ACC112 (cell line): ENCODE results near the gene CYP2A6.
"Not testable (repeated sequence)": the region's sequence is repeated elsewhere in the genome, so short reads cannot be mapped to it uniquely, and the experiment has no call there.

Source experiments
- H2AFZ ChIP-seq: fragments of 200-600 bp; sonication (generic); one replicate; pipeline ENCODE4 v1.6.0; 2017; ENCODE audit warnings: antibody characterized with exemption, low read length; ENCODE audit not compliant: unreplicated experiment
- H3K27ac ChIP-seq: fragments of 200-600 bp; sonication (generic); 2 replicates; pipeline ENCODE4 v1.5.1; 2014; ENCODE audit warnings: low read depth, mild to moderate bottlenecking, antibody characterized with exemption, low read length, moderate library complexity
- H3K27me3 ChIP-seq: fragments of 200-600 bp; sonication (generic); 2 replicates; pipeline ENCODE4 v1.6.1; 2014; ENCODE audit warnings: mild to moderate bottlenecking, antibody characterized with exemption, low read length, moderate library complexity, mixed read lengths; ENCODE audit not compliant: insufficient read depth
- H3K36me3 ChIP-seq: fragments of 200-600 bp; sonication (generic); 2 replicates; pipeline ENCODE4 v1.6.1; 2016; ENCODE audit warnings: mild to moderate bottlenecking, antibody characterized with exemption, low read length, moderate library complexity, mixed read lengths; ENCODE audit not compliant: insufficient read depth
- H3K4me1 ChIP-seq: fragments of 200-600 bp; sonication (generic); one replicate; pipeline ENCODE4 v1.6.1; 2016; ENCODE audit warnings: low read length, mixed read lengths; ENCODE audit not compliant: insufficient read depth, unreplicated experiment, control insufficient read depth
- H3K4me3 ChIP-seq: fragments of 200-600 bp; sonication (generic); 2 replicates; pipeline ENCODE4 v1.5.1; 2014; ENCODE audit warnings: mild to moderate bottlenecking, low read depth, low read length
- H3K79me2 ChIP-seq: fragments of 200-600 bp; sonication (generic); one replicate; pipeline ENCODE4 v1.6.0; 2016; ENCODE audit warnings: low read length; ENCODE audit not compliant: control insufficient read depth, unreplicated experiment, insufficient read depth

The CYP2A6 gene, protein sequence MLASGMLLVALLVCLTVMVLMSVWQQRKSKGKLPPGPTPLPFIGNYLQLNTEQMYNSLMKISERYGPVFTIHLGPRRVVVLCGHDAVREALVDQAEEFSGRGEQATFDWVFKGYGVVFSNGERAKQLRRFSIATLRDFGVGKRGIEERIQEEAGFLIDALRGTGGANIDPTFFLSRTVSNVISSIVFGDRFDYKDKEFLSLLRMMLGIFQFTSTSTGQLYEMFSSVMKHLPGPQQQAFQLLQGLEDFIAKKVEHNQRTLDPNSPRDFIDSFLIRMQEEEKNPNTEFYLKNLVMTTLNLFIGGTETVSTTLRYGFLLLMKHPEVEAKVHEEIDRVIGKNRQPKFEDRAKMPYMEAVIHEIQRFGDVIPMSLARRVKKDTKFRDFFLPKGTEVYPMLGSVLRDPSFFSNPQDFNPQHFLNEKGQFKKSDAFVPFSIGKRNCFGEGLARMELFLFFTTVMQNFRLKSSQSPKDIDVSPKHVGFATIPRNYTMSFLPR

DNA sequence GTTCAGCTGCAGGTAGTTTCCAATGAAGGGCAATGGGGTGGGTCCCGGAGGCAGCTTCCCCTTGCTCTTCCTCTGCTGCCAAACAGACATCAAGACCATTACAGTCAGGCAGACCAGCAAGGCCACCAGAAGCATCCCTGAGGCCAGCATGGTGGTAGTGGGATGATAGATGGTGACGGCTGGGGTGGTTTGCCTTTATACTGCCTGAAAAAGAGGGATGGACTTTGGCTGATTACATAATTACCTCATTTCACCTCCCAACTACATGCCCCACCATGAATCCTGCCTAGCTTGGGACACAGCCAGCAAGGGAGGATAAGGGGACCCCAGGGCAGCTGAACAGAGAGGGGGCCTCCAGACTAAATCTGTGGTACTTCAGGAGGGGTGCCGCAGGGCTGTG lies at the start of gene CYP2A6:
TSS of gene CYP2A6 (minus strand) at position 171 of the 400 bp plus-strand sequence. CDS start at position 150, 21 bp downstream.
- H3K79me2 ChIP-seq, H3K27ac ChIP-seq, H3K4me3 ChIP-seq, H3K36me3 ChIP-seq, H3K4me1 ChIP-seq, H2AFZ ChIP-seq: not testable (repeated sequence)
- peaks cover 11% of the 10 kb centered on the region; the same call in 1 of the 2 replicates for H3K27me3 ChIP-seq

DNA sequence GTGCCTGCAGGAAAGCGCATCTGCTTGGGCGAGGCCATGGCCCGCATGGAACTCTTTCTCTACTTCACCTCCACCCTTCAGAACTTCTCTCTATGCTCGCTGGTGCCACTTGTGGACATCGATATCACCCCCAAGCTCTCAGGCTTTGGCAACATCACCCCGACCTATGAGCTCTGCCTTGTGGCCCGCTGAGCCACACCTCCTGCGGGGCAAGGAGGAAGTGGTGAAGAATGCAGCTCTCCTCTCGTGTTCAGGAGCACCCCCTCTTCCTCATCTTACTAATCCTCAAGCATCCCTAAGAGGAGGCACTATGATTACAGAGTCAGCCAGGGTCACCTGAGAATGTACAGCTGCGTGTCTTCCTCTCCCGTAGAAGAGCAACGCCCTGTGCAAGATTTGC lies 49.7 kb upstream of the CYP2A6 start:
- not testable (repeated sequence) for H2AFZ ChIP-seq, H3K4me3 ChIP-seq, H3K36me3 ChIP-seq, H3K27me3 ChIP-seq, H3K27ac ChIP-seq, H3K79me2 ChIP-seq, H3K4me1 ChIP-seq

DNA sequence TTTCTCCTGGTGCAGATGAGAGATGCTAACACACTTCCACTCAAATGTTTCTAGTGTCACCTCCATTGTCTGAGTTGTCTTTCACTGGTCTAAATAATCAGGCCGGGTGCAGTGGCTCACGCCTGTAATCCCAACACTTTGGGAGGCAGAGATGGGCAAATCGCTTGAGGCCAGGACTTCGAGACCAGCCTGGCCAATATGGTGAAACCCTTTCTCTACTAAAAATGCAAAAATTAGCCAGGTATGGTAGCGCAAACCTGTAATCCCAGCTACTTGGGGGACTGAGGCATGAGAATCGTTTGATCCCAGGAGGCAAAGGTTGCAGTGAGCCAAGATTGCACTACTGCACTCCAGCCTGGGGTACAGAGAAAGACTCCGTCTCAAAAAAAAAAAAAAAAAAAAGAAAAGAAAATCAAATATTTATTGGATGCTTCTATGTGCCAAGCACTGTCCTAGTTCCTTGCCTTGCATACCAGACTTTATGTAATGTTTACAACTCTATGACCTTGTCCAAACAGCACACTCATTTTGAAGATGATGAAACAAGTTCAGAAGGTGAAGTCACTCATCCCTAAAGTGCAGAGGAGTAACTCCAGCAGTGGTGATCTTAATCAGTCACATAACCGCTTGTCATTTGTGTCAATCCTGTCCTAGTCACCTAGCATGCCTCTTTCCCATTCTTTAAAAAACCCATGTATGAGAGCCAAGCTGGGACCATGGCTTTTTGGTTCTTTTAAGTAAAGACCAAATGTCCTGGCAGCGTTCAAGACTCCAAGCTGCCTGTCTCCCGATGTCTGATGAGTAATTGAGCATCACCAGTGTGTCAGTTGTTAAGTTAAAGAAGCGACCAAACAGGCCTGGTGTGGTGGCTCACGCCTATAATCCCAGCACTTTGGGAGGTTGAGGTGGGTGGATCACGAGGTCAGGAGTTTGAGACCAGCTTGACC lies 46.9 kb upstream of the CYP2A6 start:
- not testable (repeated sequence) for H3K36me3 ChIP-seq, H3K4me1 ChIP-seq, H3K4me3 ChIP-seq, H3K27ac ChIP-seq, H2AFZ ChIP-seq, H3K27me3 ChIP-seq, H3K79me2 ChIP-seq

DNA sequence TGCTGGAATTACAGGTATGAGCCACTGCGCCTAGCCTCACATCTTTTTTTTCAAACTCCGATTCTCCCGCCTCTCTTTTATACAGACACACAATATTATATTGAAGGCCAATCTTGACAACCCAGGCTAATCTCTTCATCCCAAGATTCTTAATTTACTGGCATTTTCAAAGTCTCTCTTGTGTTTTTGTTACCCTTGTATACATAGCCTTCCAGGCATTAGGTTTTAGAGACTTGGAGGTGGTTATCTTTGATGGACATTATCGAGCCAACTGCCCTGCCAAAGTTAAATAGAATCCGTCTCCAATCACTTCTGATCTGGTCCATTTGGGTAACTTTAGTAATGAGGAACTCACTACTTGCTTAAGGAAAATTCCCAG lies 46.2 kb upstream of the CYP2A6 start:
- Histone ChIP-seq H3K4me1 (no peaks in the 10 kb centered on the region), H3K27ac (no peak overlapping the region), H3K27me3 (peaks cover 4% of the 10 kb centered on the region; the same call in 1 of the 2 replicates), H3K79me2 (no peaks in the 10 kb centered on the region), H3K4me3 (no peak overlapping the region), H3K36me3 (no peaks in the 10 kb centered on the region), H2AFZ (no peak overlapping the region)

DNA sequence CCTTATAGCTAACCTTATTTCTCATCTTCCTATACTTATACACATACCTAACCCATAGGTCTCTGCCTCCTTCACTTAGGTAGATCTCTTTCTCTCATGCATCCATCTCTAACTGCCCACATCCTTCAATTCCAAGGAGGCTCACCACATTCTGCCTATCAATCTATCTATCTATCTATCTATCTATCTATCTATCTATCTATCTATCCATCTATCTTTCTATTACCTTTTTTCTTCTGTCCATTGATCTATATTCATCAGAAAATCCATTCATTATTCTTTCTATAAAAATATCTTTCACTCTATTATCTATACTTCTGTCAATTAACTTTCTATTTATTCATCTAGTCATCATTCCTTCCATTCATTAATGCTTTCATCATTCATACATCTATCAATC lies 42.9 kb upstream of the CYP2A6 start:
- no peak overlapping the region for H3K27ac ChIP-seq
- H3K79me2 ChIP-seq, result no peaks in the 10 kb centered on the region
- peaks cover 17% of the 10 kb centered on the region; the same call in 1 of the 2 replicates for H3K27me3 ChIP-seq

DNA sequence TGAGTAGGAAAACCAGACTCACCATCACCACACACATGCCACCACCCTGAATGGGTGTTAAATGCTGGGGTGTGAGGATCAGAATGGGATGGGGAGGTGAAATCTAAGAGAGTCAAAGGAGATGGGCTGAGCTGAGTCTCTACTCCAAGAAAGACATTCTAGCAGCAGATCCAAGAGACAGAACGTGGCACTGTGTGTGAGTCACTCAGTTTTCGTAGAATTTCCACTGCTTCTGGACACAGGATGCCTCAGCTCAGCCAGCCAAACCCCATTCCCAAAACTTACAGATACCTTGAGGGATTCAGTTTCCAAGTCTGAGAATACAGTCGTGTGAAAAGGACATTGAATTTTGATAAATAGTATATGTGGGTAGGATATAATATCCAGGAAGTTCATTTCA lies 39.1 kb upstream of the CYP2A6 start:
- Histone ChIP-seq H3K27ac (no peak overlapping the region), H3K4me1 (no peaks in the 10 kb centered on the region), H2AFZ (no peak overlapping the region), H3K36me3 (no peaks in the 10 kb centered on the region), H3K79me2 (no peaks in the 10 kb centered on the region), H3K4me3 (no peak overlapping the region), H3K27me3 (peaks cover 17% of the 10 kb centered on the region; the same call in 1 of the 2 replicates)

More for the DNA sequence above, 42.9 kb upstream of the CYP2A6 start:
- Histone ChIP-seq H3K4me1 (no peaks in the 10 kb centered on the region), H2AFZ (no peak overlapping the region), H3K36me3 (no peaks in the 10 kb centered on the region), H3K4me3 (no peak overlapping the region)

DNA sequence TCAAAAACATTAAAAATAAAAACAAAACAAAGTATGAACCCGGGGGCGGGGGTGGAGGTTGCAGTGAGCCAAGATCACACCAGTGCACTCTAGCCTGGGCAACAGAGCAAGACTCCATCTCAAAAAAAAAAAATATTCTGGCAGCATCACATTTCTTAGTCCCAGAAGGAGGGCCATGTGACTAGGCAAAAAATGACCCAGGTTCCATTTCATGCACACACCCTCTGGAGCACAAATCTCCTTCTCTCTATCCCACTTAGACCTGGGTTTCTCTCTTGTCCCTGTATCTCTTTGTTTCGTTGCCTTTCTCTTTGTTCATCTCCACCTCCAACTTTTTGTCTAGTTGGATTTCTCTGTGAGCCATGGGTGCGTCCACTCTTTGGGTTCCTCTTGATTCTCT lies 37.9 kb upstream of the CYP2A6 start:
- Histone ChIP-seq H3K36me3 (no peaks in the 10 kb centered on the region), H3K27ac (no peak overlapping the region)

DNA sequence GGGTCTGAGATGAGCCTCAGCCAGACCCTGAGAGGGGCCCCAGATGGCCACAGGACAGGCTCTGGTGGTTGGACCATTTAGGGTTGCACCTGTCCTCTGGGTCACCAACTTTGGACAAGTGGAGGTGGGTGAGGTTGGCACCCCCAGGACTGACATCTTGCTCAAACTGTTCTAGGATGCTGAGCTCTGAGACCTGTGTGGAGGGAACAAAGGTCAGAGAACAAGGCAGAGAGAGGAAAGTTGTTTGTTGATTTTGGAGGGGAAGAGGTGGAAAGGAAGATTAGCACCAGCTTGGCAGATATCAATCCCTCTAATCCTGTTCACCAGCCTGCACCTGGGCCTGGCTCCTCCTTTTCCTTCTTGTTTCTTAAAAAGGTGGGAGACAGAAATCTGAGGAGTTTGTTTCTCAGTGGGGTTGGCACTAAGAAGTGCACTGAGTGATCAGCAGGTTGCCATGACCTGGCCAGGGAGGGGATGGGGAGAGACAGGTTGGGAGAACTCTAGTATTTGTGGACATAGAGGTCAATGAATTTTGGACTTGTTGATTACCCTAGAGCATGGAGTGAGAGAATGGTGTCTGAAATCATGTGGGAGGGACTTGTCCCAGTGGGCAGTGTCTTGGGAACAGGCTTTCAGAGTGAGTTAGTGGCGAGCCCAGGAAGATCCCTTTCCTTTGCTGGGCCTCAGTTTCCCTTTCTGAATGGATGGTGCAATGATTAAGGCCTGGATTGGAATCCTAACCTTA lies 34.1 kb upstream of the CYP2A6 start:
- H3K27me3 ChIP-seq, H2AFZ ChIP-seq, H3K36me3 ChIP-seq, H3K79me2 ChIP-seq, H3K4me1 ChIP-seq, H3K4me3 ChIP-seq, H3K27ac ChIP-seq: not testable (repeated sequence)

More for the DNA sequence above, 37.9 kb upstream of the CYP2A6 start:
- H2AFZ ChIP-seq, result no peak overlapping the region
- H3K79me2 ChIP-seq, result no peaks in the 10 kb centered on the region
- no peak overlapping the region for H3K4me3 ChIP-seq
- peaks cover 17% of the 10 kb centered on the region; the same call in 1 of the 2 replicates for H3K27me3 ChIP-seq
- H3K4me1 ChIP-seq, result no peaks in the 10 kb centered on the region

DNA sequence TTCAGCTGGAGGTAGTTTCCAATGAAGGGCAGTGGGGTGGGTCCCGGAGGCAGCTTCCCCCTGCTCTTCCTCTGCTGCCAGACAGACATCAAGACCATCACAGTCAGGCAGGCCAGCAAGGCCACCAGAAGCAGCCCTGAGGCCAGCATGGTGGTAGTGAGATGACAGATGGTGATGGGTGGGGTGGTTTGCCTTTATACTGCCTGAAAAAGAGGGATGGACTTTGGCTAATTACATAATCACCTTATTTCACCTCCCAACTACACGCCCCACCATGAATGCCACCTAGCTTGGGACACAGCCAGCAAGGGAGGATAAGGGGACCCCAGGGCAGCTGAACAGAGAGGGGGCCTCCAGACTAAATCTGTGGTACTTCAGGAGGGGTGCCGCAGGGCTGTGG lies 31.8 kb upstream of the CYP2A6 start, which contains the start of gene CYP2A7:
TSS of gene CYP2A7 (minus strand) at position 170 of the 400 bp plus-strand sequence. CDS start at position 149, 21 bp downstream.
- not testable (repeated sequence) for H2AFZ ChIP-seq, H3K79me2 ChIP-seq

DNA sequence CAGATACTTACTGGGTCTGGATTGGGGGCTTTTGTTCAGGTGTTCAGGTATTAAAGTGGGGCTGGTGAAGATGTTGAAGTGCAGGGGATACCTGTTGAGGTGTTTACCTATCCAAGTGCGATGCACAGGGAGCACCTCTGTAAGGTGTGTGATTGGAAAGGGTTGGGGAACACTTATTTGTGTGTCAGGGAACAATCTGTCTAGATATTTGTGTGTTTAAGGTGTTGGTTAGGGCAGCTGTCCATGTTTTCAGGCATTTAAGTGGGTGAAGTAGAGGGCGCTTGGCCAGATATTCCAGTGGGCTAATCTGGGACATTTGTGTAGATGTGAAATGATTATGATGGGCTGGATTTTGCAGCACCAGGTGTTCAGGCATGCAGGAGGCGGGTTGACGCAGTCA lies 29.1 kb upstream of the CYP2A6 start:
- H3K27ac ChIP-seq, H3K79me2 ChIP-seq, H3K4me1 ChIP-seq, H3K36me3 ChIP-seq, H2AFZ ChIP-seq, H3K4me3 ChIP-seq: not testable (repeated sequence)
- H3K27me3 ChIP-seq, result peaks cover 16% of the 10 kb centered on the region

More for the DNA sequence above, 31.8 kb upstream of the CYP2A6 start, which contains the start of gene CYP2A7:
- H3K27me3 ChIP-seq, H3K4me3 ChIP-seq, H3K27ac ChIP-seq, H3K4me1 ChIP-seq, H3K36me3 ChIP-seq: not testable (repeated sequence)
